ENCODE measurements around the gene FAM89B. TPM values are rescaled to one million over a fixed set of nuclear protein-coding genes. Genes with fewer than 3 reads are reported as not detected.

FAM89B gene
- total and polyA plus RNA-seq, 7 donors, result 59.0 to 112 (median 67.4) TPM

GRCh38 chr11:65617990-65618751, 45.8 kb downstream of the FAM89B start:
- WGBS, 3 donors, result 89 to 92% (median 91%) methylated on average over 27 to 33 of the region's 33 CpGs
- intact Hi-C loops (cut with DNase I), result loop anchor here in 1 of 2 donors (2.0 to 5.0 kb wide), 2 partner anchors 39 to 94 kb away; partner anchors contain the start of gene KAT5
- H3K4me1 ChIP-seq, result peaks cover 18% of the 10 kb centered on the region
- ATAC-seq (no peak), DNase-seq (no peak)
- no peaks in the 10 kb centered on the region for H3K9me3 ChIP-seq
- no peak overlapping the region for H3K4me3 ChIP-seq
- no peaks in the 10 kb centered on the region for H3K27me3 ChIP-seq (ENCODE audit: insufficient read depth in 3 of 3, low read length in 2 of 3)
- no peak for TF ChIP-seq CTCF (IDR thresholded peaks at IDR 0.05)
- peaks cover 0 to 63% of the 10 kb centered on the region in 2 donors for H3K36me3 ChIP-seq (ENCODE audit: insufficient read depth in 1 of 2, low read depth in 1 of 2)
- H3K27ac ChIP-seq, result no peak overlapping the region

- peaks cover 0 to 69% of the 10 kb centered on the region in 2 donors for H3K36me3 ChIP-seq (ENCODE audit: insufficient read depth in 1 of 2, low read depth in 1 of 2)
Measured at GRCh38 chr11:65618763-65619162, 46.4 kb downstream of the FAM89B start.

GRCh38 chr11:65619281-65619928, 47.1 kb downstream of the FAM89B start:
- Histone ChIP-seq H3K4me3 (no peak overlapping the region), H3K27ac (no peak overlapping the region), H3K27me3 (ENCODE audit: insufficient read depth in 3 of 3, low read length in 2 of 3) (no peaks in the 10 kb centered on the region), H3K4me1 (peaks cover 15% of the 10 kb centered on the region), H3K9me3 (no peaks in the 10 kb centered on the region), H3K36me3 (ENCODE audit: insufficient read depth in 1 of 2, low read depth in 1 of 2) (peaks cover 0 to 75% of the 10 kb centered on the region in 2 donors)
- no peak for TF ChIP-seq CTCF (IDR thresholded peaks at IDR 0.05)
- DNase-seq (no peak), ATAC-seq (no peak)
- WGBS, 3 donors, result 87 to 91% (median 91%) methylated on average over 29 of the region's 29 CpGs
- intact Hi-C loops (cut with DNase I), result loop anchor here in 1 of 2 donors (5.0 kb wide), 1 partner anchor 93 kb away; the partner anchor contains the start of gene KAT5

More at GRCh38 chr11:65618763-65619162, 46.4 kb downstream of the FAM89B start:
- H3K27ac ChIP-seq, result no peak overlapping the region
- H3K27me3 ChIP-seq (ENCODE audit: insufficient read depth in 3 of 3, low read length in 2 of 3), result no peaks in the 10 kb centered on the region
- no peaks in the 10 kb centered on the region for H3K9me3 ChIP-seq
- WGBS, 3 donors, result 89 to 93% (median 91%) methylated on average over 13 to 14 of the region's 14 CpGs
- intact Hi-C loops (cut with DNase I), result loop anchor here in 1 of 2 donors (5.0 kb wide), 1 partner anchor 94 kb away; the partner anchor contains the start of gene KAT5
- DNase-seq (no peak), ATAC-seq (no peak)
- TF ChIP-seq CTCF (IDR thresholded peaks at IDR 0.05), result no peak
- no peak overlapping the region for H3K4me3 ChIP-seq
- peaks cover 15% of the 10 kb centered on the region for H3K4me1 ChIP-seq

- ATAC-seq (no peak), DNase-seq (no peak)
- no peaks in the 10 kb centered on the region for H3K27me3 ChIP-seq (ENCODE audit: insufficient read depth in 3 of 3, low read length in 2 of 3)
- H3K27ac ChIP-seq, result no peak overlapping the region
- H3K36me3 ChIP-seq (ENCODE audit: insufficient read depth in 1 of 2, low read depth in 1 of 2), result peaks cover 0 to 88% of the 10 kb centered on the region in 2 donors
- 90 to 95% (median 90%) methylated on average over 19 of the region's 19 CpGs for WGBS, 3 donors
- no peak for TF ChIP-seq CTCF (IDR thresholded peaks at IDR 0.05)
- no peaks in the 10 kb centered on the region for H3K9me3 ChIP-seq
- no peak overlapping the region for H3K4me3 ChIP-seq
- H3K4me1 ChIP-seq, result peaks cover 15% of the 10 kb centered on the region
- intact Hi-C loops (cut with DNase I), result no loop called here
Measured at GRCh38 chr11:65620666-65621065, 48.3 kb downstream of the FAM89B start.

Data from psoas muscle (tissue), 8 donors.